ENCODE data around the gene ATP1A3. TPM values are rescaled to one million over a fixed set of nuclear protein-coding genes. Genes with fewer than 3 reads are reported as not detected.

The ATP1A3 gene
- total RNA-seq, 2 experiments from 2014 or later = 5.5 to 5.9 TPM

GRCh38 chr19:41988947-41989346 is 5.1 kb downstream of the ATP1A3 start:
- Mint-ChIP-seq H3K4me3 (no peak overlapping the region), H3K4me1 (ENCODE audit: low read depth) (peaks cover 3% of the 10 kb centered on the region), H3K27me3 (no peaks in the 10 kb centered on the region), H3K27ac (no peak overlapping the region), H3K36me3 (ENCODE audit: low read depth) (peaks cover 2% of the 10 kb centered on the region), H3K9me3 (no peaks in the 10 kb centered on the region)
- TF ChIP-seq CTCF (IDR thresholded peaks at IDR 0.05) = no peak
- ATAC-seq (no peak), DNase-seq (no peak)
- POLR2A ChIA-PET = no interaction called here
- intact Hi-C loops (cut with micrococcal nuclease) = no loop called here
- CTCF ChIA-PET = interaction anchor here (1.5 kb wide), 1 partner anchor 197 kb away, joined by 3 read pairs; no protein-coding TSS in a partner anchor

DNA sequence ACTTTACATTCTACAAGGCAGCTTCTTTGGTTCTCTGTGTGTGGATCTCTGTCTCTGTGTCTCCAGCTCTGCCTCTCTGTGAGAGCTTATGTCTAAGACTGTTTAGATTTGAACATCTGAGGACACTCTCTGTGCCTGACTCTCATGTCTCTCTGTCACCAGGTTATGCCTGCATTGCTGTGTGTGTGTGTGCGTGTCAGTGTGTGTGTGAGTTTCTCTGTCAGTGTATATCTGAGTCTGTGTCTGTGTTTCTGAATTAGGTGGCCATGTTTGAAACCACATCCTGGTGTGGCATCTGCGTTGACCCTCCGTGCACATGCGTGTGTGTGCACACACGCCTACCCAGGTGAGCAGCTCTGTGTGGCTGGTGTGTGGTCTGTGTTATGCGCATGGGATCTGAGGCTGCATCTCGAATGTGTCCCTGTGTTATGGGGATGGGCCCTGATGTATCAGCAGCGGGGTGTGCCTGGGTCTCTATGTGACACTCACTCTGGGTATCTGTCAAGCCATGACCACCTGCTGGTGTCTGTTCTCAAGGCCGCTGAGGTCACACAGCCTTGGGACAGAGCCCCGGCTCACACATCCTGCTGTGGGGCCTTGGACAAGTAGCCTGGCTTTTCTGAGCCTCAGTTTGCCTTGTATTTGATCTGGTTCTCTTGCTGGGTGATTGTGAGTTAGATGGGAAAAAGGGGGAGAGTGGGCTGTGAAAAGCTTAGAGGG is 6.7 kb downstream of the ATP1A3 start:
- POLR2A ChIA-PET = no interaction called here
- Mint-ChIP-seq H3K27ac (no peak overlapping the region), H3K9me3 (no peaks in the 10 kb centered on the region), H3K27me3 (no peaks in the 10 kb centered on the region), H3K36me3 (ENCODE audit: low read depth) (peaks cover 2% of the 10 kb centered on the region), H3K4me1 (ENCODE audit: low read depth) (no peaks in the 10 kb centered on the region), H3K4me3 (no peak overlapping the region)
- ATAC-seq (no peak), DNase-seq (no peak)
- CTCF ChIA-PET = interaction anchor here (0.9 to 1.5 kb wide), 2 partner anchors 48 to 195 kb away, joined by 3 read pairs; no protein-coding TSS in a partner anchor
- intact Hi-C loops (cut with micrococcal nuclease) = no loop called here
- no peak for TF ChIP-seq CTCF (IDR thresholded peaks at IDR 0.05)

DNA sequence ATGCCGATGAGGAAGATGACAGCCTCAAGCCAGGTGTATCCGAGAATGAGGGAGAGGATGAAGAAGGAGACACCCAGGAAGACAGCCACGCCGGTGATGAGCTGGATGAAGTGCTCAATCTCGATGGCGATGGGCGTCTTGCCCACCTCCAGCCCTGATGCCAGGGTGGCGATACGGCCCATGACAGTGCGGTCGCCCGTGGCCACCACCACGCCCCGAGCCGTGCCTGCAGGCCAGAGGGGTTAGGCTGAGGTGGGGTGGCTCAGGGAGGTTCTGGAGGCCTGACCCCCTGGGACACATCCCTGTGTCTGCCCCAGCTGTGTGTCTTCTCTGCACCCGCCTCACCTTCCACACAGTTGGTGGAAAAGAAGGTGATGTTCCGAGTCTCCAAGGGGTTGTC is 9.1 kb downstream of the ATP1A3 start:
- Mint-ChIP-seq H3K4me1 (ENCODE audit: low read depth) (no peaks in the 10 kb centered on the region), H3K4me3 (no peak overlapping the region), H3K27me3 (no peaks in the 10 kb centered on the region), H3K27ac (no peak overlapping the region), H3K9me3 (no peaks in the 10 kb centered on the region), H3K36me3 (ENCODE audit: low read depth) (peaks cover 3% of the 10 kb centered on the region)
- CTCF ChIA-PET = interaction anchor here (1.0 kb wide), 1 partner anchor 17 kb away, joined by 3 read pairs; no protein-coding TSS in a partner anchor
- ATAC-seq (no peak), DNase-seq (no peak)
- TF ChIP-seq CTCF (IDR thresholded peaks at IDR 0.05) = no peak
- intact Hi-C loops (cut with micrococcal nuclease) = no loop called here
- POLR2A ChIA-PET = interaction anchor here (0.6 kb wide), 1 partner anchor 203 kb away, joined by 4 read pairs; no protein-coding TSS in a partner anchor

GRCh38 chr19:41981724-41982123 is 12.3 kb downstream of the ATP1A3 start:
- Mint-ChIP-seq H3K27ac (no peak overlapping the region), H3K27me3 (no peaks in the 10 kb centered on the region), H3K9me3 (no peaks in the 10 kb centered on the region), H3K4me3 (no peak overlapping the region), H3K4me1 (ENCODE audit: low read depth) (no peaks in the 10 kb centered on the region), H3K36me3 (ENCODE audit: low read depth) (peaks cover 4% of the 10 kb centered on the region)
- ChIA-PET POLR2A (interaction anchor here (0.6 kb wide), 1 partner anchor 596 kb away, joined by 3 read pairs; no protein-coding TSS in a partner anchor), CTCF (no interaction called here)
- no peak for DNase-seq
- TF ChIP-seq CTCF (IDR thresholded peaks at IDR 0.05) = no peak
- intact Hi-C loops (cut with micrococcal nuclease) = no loop called here
- ATAC-seq = no peak

DNA sequence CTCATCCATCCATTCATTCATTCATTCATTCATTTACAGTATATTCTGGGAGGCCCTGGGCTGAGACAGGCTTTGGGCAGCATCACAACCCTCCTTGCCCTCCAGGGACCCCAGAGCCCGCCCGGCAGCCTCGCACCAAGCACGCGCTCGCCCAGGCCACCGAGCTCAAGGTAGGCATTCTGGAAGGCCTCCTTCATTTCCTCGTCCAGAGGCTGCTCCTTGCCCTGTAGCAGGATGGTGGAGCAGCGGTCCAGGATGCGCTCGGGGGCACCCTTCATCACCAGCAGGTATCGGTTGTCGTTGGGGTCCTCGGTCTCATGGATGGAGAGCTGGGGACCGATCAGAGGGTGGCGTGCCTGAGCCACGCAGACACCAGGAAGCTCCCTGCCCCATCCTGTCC is 15.6 kb downstream of the ATP1A3 start:
- Mint-ChIP-seq H3K9me3 (no peaks in the 10 kb centered on the region), H3K36me3 (ENCODE audit: low read depth) (peaks cover 4% of the 10 kb centered on the region), H3K27me3 (no peaks in the 10 kb centered on the region), H3K27ac (no peak overlapping the region), H3K4me3 (no peak overlapping the region), H3K4me1 (ENCODE audit: low read depth) (no peaks in the 10 kb centered on the region)
- ATAC-seq (no peak), DNase-seq (no peak)
- intact Hi-C loops (cut with micrococcal nuclease) = no loop called here
- CTCF ChIA-PET = no interaction called here
- POLR2A ChIA-PET = no interaction called here
- TF ChIP-seq CTCF (IDR thresholded peaks at IDR 0.05) = no peak

All from activated CD8-positive, alpha-beta T cell treated with anti-CD3 and anti-CD28 coated beads for 36 hours (primary cell).